GM12873 (cell line): ENCODE measurements around the gene RNF115.

ENCODE experiments used
- TF ChIP-seq, protein P1 (sequence below): IDR thresholded peaks from 2 replicates; pipeline ENCODE4 v1.5.1; 2012; ENCODE audit warnings: low read depth, mild to moderate bottlenecking, moderate library complexity, low read length, control low read depth; ENCODE audit not compliant: insufficient read depth; ENCODE audit errors: missing control alignments

RNF115 gene

DNA sequence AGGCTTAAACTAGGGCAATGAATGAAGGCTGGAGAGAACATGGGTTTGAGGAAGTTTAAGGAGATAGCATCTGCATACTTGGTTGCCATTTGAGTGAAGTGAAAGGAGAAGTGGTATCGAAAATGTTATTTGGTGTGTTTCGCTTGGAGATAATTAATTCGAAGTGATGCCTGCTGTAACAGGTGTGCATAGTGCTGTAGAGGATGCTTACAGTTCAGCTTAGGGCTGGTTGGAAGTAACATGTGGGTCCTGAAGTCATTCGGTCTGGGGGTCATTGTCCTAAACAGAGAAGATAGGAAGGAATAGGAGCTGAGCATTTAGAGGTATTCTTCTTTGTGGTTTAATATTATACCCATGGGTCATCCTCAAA lies 21.2 kb upstream of the RNF115 start:
- TF ChIP-seq, protein P1, sequence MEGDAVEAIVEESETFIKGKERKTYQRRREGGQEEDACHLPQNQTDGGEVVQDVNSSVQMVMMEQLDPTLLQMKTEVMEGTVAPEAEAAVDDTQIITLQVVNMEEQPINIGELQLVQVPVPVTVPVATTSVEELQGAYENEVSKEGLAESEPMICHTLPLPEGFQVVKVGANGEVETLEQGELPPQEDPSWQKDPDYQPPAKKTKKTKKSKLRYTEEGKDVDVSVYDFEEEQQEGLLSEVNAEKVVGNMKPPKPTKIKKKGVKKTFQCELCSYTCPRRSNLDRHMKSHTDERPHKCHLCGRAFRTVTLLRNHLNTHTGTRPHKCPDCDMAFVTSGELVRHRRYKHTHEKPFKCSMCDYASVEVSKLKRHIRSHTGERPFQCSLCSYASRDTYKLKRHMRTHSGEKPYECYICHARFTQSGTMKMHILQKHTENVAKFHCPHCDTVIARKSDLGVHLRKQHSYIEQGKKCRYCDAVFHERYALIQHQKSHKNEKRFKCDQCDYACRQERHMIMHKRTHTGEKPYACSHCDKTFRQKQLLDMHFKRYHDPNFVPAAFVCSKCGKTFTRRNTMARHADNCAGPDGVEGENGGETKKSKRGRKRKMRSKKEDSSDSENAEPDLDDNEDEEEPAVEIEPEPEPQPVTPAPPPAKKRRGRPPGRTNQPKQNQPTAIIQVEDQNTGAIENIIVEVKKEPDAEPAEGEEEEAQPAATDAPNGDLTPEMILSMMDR = no peak

DNA sequence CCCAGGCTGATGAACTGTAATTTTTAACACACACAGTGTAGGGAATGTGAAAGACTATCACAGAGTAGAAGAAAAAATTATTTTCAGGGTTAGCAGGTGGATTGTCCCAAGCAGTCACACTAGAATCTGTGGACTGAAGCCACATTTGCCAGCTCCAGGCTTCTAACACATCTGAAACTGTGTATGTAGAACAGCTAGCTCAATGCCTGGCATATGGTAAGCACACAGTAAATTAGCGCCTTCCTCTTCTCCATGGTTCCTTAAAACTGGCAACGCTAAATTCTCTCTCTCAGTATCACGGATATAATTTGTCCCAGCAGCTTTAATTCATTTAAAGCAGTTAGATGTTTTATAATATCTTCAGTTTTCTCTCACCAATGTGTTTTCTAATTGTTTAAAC lies 19.1 kb upstream of the RNF115 start:
- TF ChIP-seq, protein P1 = no peak

DNA sequence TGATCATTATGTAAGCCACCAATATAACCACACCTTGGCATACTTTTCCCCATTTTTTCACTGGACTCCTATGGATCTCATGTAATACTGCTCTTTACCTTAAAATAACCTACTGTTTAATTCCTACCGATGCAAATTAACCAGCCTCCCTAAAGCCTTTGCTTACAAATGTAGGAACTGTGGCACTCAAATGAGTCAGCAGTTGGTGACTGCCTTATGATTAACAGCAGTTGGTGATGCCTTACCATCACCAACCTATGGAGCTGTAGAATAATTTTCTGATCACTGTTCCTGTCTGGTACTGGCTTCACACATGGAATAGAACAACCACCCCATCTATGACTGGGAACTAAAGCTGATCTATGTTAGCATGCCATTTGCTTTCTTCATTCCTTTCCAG lies 13.8 kb upstream of the RNF115 start:
- TF ChIP-seq, protein P1 = no peak

DNA sequence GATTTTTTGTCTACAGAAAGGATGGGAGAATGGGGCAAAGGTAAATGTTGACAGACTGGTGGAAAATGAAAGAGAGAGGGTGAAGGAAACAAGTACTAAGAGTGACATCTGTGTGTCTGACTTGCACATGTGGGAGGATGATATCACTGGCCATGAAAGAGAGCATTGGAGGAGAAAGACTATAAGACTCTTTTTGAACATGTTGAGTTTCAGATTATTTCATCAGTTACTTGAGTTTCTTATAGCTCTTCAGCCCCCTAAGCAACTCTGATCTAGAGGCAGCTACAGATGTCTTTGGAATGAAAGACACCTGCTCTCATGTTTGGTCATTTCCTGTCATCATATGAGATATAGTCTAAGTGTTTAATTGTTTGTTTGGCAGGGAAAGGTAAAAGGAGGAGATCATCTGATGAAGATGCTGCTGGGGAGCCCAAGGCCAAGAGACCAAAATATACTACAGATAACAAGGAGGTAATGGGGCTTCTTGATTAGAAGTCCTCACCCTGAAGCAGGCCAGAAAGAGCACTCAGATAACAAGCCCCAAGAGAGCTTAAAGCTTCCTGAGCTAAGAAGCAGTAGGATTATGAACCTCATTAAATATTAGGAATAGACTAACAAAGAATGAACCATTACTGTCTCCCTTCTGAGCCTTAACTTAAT lies 4.6 kb upstream of the RNF115 start:
- TF ChIP-seq, protein P1 = no peak

DNA sequence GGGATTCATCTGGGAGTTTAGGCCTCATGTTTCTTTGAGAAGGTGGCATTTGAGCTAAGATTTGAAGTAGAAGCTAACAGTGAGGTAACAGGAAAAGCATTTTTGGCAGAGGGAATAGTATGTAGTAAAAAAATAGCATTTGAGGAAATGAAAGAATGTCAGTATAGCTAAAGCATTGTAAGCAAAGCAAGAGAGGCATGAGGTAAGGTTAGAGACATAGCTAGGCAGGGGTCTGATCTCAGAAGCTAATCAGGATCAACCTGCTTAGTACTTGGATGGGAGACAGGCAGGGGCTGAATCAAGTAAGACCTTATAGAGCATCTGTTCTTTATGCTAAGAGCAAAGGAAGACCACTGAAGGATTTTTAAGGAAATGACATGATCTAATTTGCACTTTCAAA lies 4.1 kb upstream of the RNF115 start:
- TF ChIP-seq, protein P1 = no peak

DNA sequence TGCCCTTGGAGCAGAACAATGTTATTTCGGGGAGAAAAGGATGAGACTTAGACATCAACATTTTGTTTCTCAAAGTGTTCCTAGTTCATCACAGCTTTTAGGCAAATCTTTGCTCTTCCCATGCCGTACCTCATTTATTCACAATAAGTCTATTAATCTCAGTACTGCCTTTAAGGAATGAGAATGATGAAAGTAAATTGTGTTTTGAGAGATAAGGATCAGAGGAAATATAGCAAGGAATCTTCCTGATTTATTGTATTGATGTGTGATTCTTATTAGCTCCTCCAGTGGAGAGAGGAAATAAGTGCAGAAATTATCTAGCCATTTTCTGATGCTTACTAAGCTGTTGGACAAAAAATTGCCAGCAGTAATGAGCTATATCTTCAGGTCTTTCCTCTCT lies 2.1 kb upstream of the RNF115 start:
- TF ChIP-seq, protein P1 = no peak

DNA sequence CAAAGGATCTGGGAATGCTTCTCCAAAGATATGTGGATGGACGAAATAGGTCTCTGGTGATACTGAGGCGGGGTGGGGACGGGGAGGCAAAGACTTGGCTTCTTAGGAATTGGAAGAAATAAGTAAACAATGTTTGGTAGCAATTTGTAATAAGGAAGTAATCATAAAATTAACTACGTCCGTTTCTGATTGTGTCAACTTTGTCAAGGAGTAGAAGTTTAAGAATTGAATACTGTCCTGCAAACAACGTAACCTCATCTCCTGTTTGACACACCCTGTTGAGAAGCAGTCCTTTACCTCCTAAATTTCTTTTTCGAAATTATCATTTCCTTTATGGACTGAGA lies 576 bp upstream of the RNF115 start:
- TF ChIP-seq, protein P1 = no peak

DNA sequence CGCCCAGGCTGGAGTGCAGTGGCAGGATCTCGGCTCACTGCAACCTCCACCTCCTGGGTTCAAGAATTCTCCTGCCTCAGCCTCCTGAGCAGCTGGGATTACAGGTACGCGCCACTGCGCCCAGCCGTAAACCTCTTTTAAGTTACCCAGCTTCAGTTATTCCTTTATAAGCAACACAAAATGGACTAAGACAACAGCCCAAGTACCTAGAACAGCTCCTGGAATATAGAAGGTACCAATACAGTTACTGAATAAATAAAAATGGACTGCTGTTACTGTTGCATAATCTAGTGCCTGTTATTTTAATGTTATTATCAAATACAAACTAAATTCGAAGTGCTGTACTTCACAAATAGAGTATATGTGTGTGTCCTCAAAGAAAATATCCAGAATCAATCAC lies 17.1 kb downstream of the RNF115 start:
- TF ChIP-seq, protein P1 = no peak
